HEK293T (cell line): Measurements from ENCODE around the gene OR2T33.

Experiments
- BHLHE40 ChIP-seq: fragments of 450-650 bp; IDR thresholded peaks from 2 replicates; pipeline ENCODE4 v1.6.1; 2016; ENCODE audit warnings: mild to moderate bottlenecking, moderate library complexity, borderline replicate concordance
- L3MBTL2 ChIP-seq: fragments of 450-650 bp; conservative IDR thresholded peaks from 2 replicates; pipeline ENCODE4 v1.6.1; 2016; ENCODE audit warnings: mild to moderate bottlenecking
- SP1 ChIP-seq: fragments of 450-650 bp; IDR thresholded peaks from 2 replicates; pipeline ENCODE4 v1.6.1; 2017

GRCh38 chr1:248229360-248229908, 48.3 kb downstream of the OR2T33 start:
- no peak for TF ChIP-seq BHLHE40
- no peak for TF ChIP-seq SP1
- no peak for TF ChIP-seq L3MBTL2
